Trophoblast cell (in vitro differentiated cells and primary cell): ENCODE data around the gene PRKAA2.

Source experiments
- DNase-seq, 2 donors: peaks; one replicate each; pipeline ENCODE4 v3.0.0-alpha.2; 2016
- H2AFZ ChIP-seq: 2 replicates; pipeline ENCODE4 v1.6.1; 2013; ENCODE audit warnings: low read length, moderate library complexity, mild to moderate bottlenecking; ENCODE audit not compliant: insufficient read depth, poor library complexity
- H2AK5ac ChIP-seq: 2 replicates; pipeline ENCODE4 v1.6.1; 2013; ENCODE audit warnings: mild to moderate bottlenecking, low read length
- H2BK120ac ChIP-seq: 2 replicates; pipeline ENCODE4 v1.6.1; 2013; ENCODE audit warnings: low read length, mild to moderate bottlenecking, moderate library complexity; ENCODE audit not compliant: insufficient read depth, poor library complexity
- H2BK12ac ChIP-seq: 2 replicates; pipeline ENCODE4 v1.6.1; 2013; ENCODE audit warnings: mild to moderate bottlenecking, low read length, moderate library complexity
- H2BK5ac ChIP-seq: 2 replicates; pipeline ENCODE4 v1.6.1; 2013; ENCODE audit warnings: low read length, low read depth, moderate library complexity, mild to moderate bottlenecking; ENCODE audit not compliant: poor library complexity
- H3K14ac ChIP-seq: 2 replicates; pipeline ENCODE4 v1.6.1; 2013; ENCODE audit warnings: mild to moderate bottlenecking, low read length
- H3K18ac ChIP-seq: 2 replicates; pipeline ENCODE4 v1.6.1; 2013; ENCODE audit warnings: mild to moderate bottlenecking, low read length
- H3K23ac ChIP-seq: 2 replicates; pipeline ENCODE4 v1.6.1; 2013; ENCODE audit warnings: low read length
- H3K27ac ChIP-seq: 2 replicates; pipeline ENCODE4 v1.5.1; 2013; ENCODE audit warnings: low read depth, mild to moderate bottlenecking, inconsistent platforms, low read length, moderate library complexity
- H3K27me3 ChIP-seq: 2 replicates; pipeline ENCODE4 v1.6.1; 2013; ENCODE audit warnings: inconsistent platforms, mild to moderate bottlenecking, low read length, moderate library complexity; ENCODE audit not compliant: insufficient read depth
- H3K36me3 ChIP-seq, 2 experiments: 1 replicate in 1 of 2; 2 replicates in 1 of 2; pipeline ENCODE4 v1.6.1; 2013; ENCODE audit warnings: low read length in 2 of 2, mild to moderate bottlenecking in 2 of 2, moderate library complexity in 1 of 2; ENCODE audit not compliant: insufficient read depth in 2 of 2, control insufficient read depth in 1 of 2
- H3K4ac ChIP-seq: 2 replicates; pipeline ENCODE4 v1.6.1; 2013; ENCODE audit warnings: low read depth, mild to moderate bottlenecking, low read length, moderate library complexity
- H3K4me1 ChIP-seq, 2 experiments: 1 replicate in 1 of 2; 2 replicates in 1 of 2; pipeline ENCODE4 v1.6.1; 2013; ENCODE audit warnings: low read length in 2 of 2, mild to moderate bottlenecking in 2 of 2, moderate library complexity in 1 of 2; ENCODE audit not compliant: insufficient read depth in 2 of 2, control insufficient read depth in 1 of 2
- H3K4me2 ChIP-seq: 2 replicates; pipeline ENCODE4 v1.6.1; 2013; ENCODE audit warnings: inconsistent platforms, mild to moderate bottlenecking, low read length, moderate library complexity
- H3K4me3 ChIP-seq: 2 replicates; pipeline ENCODE4 v1.5.1; 2013; ENCODE audit warnings: mild to moderate bottlenecking, low read depth, low read length, inconsistent platforms
- H3K79me1 ChIP-seq: one replicate; pipeline ENCODE4 v1.6.1; 2013; ENCODE audit warnings: low read length
- H3K79me2 ChIP-seq: 2 replicates; pipeline ENCODE4 v1.6.1; 2013; ENCODE audit warnings: low read length, mild to moderate bottlenecking; ENCODE audit not compliant: control insufficient read depth, insufficient read depth, poor library complexity
- H3K9ac ChIP-seq: 2 replicates; pipeline ENCODE4 v1.6.1; 2013; ENCODE audit warnings: mild to moderate bottlenecking, low read length
- H3K9me3 ChIP-seq: 2 replicates; pipeline ENCODE4 v1.6.1; 2013; ENCODE audit warnings: low read depth, mild to moderate bottlenecking, control low read depth, inconsistent platforms, low read length; ENCODE audit not compliant: insufficient read depth
- H4K12ac ChIP-seq: 2 replicates; pipeline ENCODE4 v1.6.1; 2013; ENCODE audit warnings: low read depth, mild to moderate bottlenecking, low read length, moderate library complexity
- H4K8ac ChIP-seq: 2 replicates; pipeline ENCODE4 v1.6.1; 2013; ENCODE audit warnings: low read depth, mild to moderate bottlenecking, low read length, moderate library complexity
- H4K91ac ChIP-seq: one replicate; pipeline ENCODE4 v1.6.1; 2013; ENCODE audit warnings: low read depth, mild to moderate bottlenecking, low read length, moderate library complexity
- WGBS: extraction: QIAGEN DNeasy Blood & Tissue Kit; methylation state at CpG from one replicate; pipeline ENCODE4 v1.1.7; 2013; ENCODE audit warnings: missing lambda C conversion rate; ENCODE audit not compliant: insufficient read length, insufficient coverage; ENCODE audit errors: extremely low coverage; 5-methylcytosine and 5-hydroxymethylcytosine counted together

Gene PRKAA2

GRCh38 chr1:56676571-56677035 lies 31.5 kb downstream of the PRKAA2 start:
- WGBS = no CpG with 5 or more reads among the region's 2 CpGs
- Histone ChIP-seq H3K27ac (no peak overlapping the region), H2AK5ac (no peak overlapping the region), H3K36me3 (no peaks in the 10 kb centered on the region), H2AFZ (no peak overlapping the region), H3K14ac (no peak overlapping the region), H3K4me3 (no peak overlapping the region), H2BK5ac (no peak overlapping the region), H3K79me1 (no peaks in the 10 kb centered on the region), H3K4me2 (no peak overlapping the region), H3K18ac (no peak overlapping the region), H4K8ac (no peak overlapping the region), H2BK120ac (no peak overlapping the region), H4K91ac (no peak overlapping the region), H3K9ac (no peak overlapping the region), H4K12ac (no peak overlapping the region), H2BK12ac (no peak overlapping the region), H3K27me3 (no peaks in the 10 kb centered on the region), H3K23ac (no peak overlapping the region), H3K4ac (no peak overlapping the region), H3K4me1 (no peaks in the 10 kb centered on the region), H3K9me3 (no peaks in the 10 kb centered on the region), H3K79me2 (no peaks in the 10 kb centered on the region)
- DNase-seq = peak in 1 of 2 donors; percentile 19

- Histone ChIP-seq H3K27me3 (no peaks in the 10 kb centered on the region), H3K14ac (no peak overlapping the region), H4K12ac (no peak overlapping the region), H3K4ac (no peak overlapping the region), H2BK5ac (no peak overlapping the region), H3K36me3 (no peaks in the 10 kb centered on the region), H3K9me3 (no peaks in the 10 kb centered on the region), H2AK5ac (no peak overlapping the region), H3K4me1 (no peaks in the 10 kb centered on the region), H4K8ac (no peak overlapping the region), H3K27ac (no peak overlapping the region), H2AFZ (no peak overlapping the region), H2BK12ac (no peak overlapping the region), H3K4me2 (no peak overlapping the region), H3K18ac (no peak overlapping the region), H3K79me2 (no peaks in the 10 kb centered on the region), H2BK120ac (no peak overlapping the region), H3K79me1 (no peaks in the 10 kb centered on the region), H4K91ac (no peak overlapping the region), H3K9ac (no peak overlapping the region), H3K4me3 (no peak overlapping the region), H3K23ac (no peak overlapping the region)
- DNase-seq = no peak
Observed at GRCh38 chr1:56683569-56683968, 38.5 kb downstream of the PRKAA2 start.

DNA sequence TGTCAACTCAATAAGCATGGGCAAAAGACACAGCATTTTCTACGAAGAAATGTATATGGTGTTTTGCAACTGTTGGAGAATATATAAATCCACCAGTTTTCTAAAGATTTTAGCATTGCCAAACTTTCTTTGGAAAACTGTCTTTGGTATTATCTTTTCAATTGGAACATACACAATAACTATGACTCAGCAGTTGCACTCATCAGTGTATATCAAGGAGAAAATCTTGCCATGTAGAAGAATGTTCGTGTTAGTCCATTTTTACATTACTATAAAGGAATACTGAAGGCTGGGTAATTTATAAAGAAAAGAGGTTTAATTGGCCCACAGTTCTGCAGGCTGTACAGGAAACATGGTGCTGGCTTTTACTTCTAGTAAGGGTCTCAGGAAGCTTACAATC lies 41.1 kb downstream of the PRKAA2 start:
- Histone ChIP-seq H3K18ac (no peak overlapping the region), H3K79me2 (no peaks in the 10 kb centered on the region), H3K9me3 (no peaks in the 10 kb centered on the region), H3K36me3 (no peaks in the 10 kb centered on the region), H3K27me3 (no peaks in the 10 kb centered on the region), H2BK5ac (no peak overlapping the region), H3K14ac (no peak overlapping the region), H4K8ac (no peak overlapping the region), H3K4me1 (no peaks in the 10 kb centered on the region), H2AK5ac (no peak overlapping the region), H2BK12ac (peak overlapping the region; percentile 10), H3K4ac (no peak overlapping the region), H2BK120ac (no peak overlapping the region), H4K12ac (no peak overlapping the region), H3K4me2 (no peak overlapping the region), H3K79me1 (peaks cover 2% of the 10 kb centered on the region), H2AFZ (no peak overlapping the region), H3K27ac (no peak overlapping the region), H3K4me3 (no peak overlapping the region), H3K23ac (no peak overlapping the region), H3K9ac (no peak overlapping the region), H4K91ac (no peak overlapping the region)
- no CpG with 5 or more reads among the region's 2 CpGs for WGBS
- DNase-seq = no peak

GRCh38 chr1:56688522-56689026 lies 43.5 kb downstream of the PRKAA2 start:
- no peaks in the 10 kb centered on the region for H3K4me1 ChIP-seq
- H3K4ac ChIP-seq = no peak overlapping the region
- no peaks in the 10 kb centered on the region for H3K36me3 ChIP-seq
- no CpG with 5 or more reads among the region's 3 CpGs for WGBS
- H3K79me2 ChIP-seq = no peaks in the 10 kb centered on the region
- DNase-seq = peak; percentile 51 to 87
- no peak overlapping the region for H3K14ac ChIP-seq
- H3K27me3 ChIP-seq = no peaks in the 10 kb centered on the region
- no peak overlapping the region for H2AK5ac ChIP-seq
- H3K4me3 ChIP-seq = no peak overlapping the region
- H3K18ac ChIP-seq = no peak overlapping the region
- H3K27ac ChIP-seq = peak overlapping the region; percentile 69
- no peak overlapping the region for H4K91ac ChIP-seq
- H3K4me2 ChIP-seq = peak overlapping the region; percentile 38
- H2BK12ac ChIP-seq = no peak overlapping the region
- no peak overlapping the region for H4K12ac ChIP-seq
- H3K9ac ChIP-seq = no peak overlapping the region
- H2AFZ ChIP-seq = no peak overlapping the region
- no peak overlapping the region for H2BK120ac ChIP-seq
- H4K8ac ChIP-seq = no peak overlapping the region
- no peaks in the 10 kb centered on the region for H3K9me3 ChIP-seq
- peaks cover 2% of the 10 kb centered on the region for H3K79me1 ChIP-seq
- H2BK5ac ChIP-seq = no peak overlapping the region
- H3K23ac ChIP-seq = no peak overlapping the region
